Measurements from ENCODE around the gene MFF. TPM values are rescaled to one million over a fixed set of nuclear protein-coding genes. Genes with fewer than 3 reads are reported as not detected.

MFF gene
- polyA plus RNA-seq, 3 donors, result 39.4 to 100 (median 91.7) TPM

- no peaks in the 10 kb centered on the region for H3K4me1 ChIP-seq (ENCODE audit: control insufficient read depth in 1 of 2, insufficient read depth in 2 of 2, low read length in 2 of 2)
- H3K4me3 ChIP-seq (replicated peaks in 1 of 3; ENCODE audit: low read depth in 2 of 3, low read length in 3 of 3), result no peak overlapping the region
- Mint-ChIP-seq H3K27ac (no peak overlapping the region), H3K9me3 (peaks cover 2 to 12% (median 5%) of the 10 kb centered on the region in 7 donors), H3K4me1 (no peaks in the 10 kb centered on the region), H3K27me3 (ENCODE audit: low read depth in 3 of 3) (peaks cover 0 to 1% (median 0%) of the 10 kb centered on the region in 3 donors), H3K4me3 (no peak overlapping the region), H3K36me3 (no peaks in the 10 kb centered on the region)
- no peak for DNase-seq
- peaks cover 0 to 4% of the 10 kb centered on the region in 2 donors for H3K9me3 ChIP-seq (replicated peaks in 1 of 2; ENCODE audit: control insufficient read depth in 1 of 2, insufficient read depth in 1 of 2, low read length in 2 of 2)
- no peak overlapping the region for H2AFZ ChIP-seq (ENCODE audit: insufficient read depth, low read depth, low read length, poor library complexity, severe bottlenecking)
- H3K36me3 ChIP-seq (replicated peaks in 1 of 2; ENCODE audit: control insufficient read depth in 1 of 2, insufficient read depth in 2 of 2, low read length in 2 of 2), result no peaks in the 10 kb centered on the region
- no peaks in the 10 kb centered on the region for H3K79me2 ChIP-seq (ENCODE audit: insufficient read depth, low read length)
- H3K27ac ChIP-seq (ENCODE audit: low read depth in 1 of 2, low read length in 2 of 2), result no peak overlapping the region
- H3K9ac ChIP-seq (ENCODE audit: insufficient read depth, low read length, poor library complexity, severe bottlenecking), result no peak overlapping the region
- no peaks in the 10 kb centered on the region for H4K20me1 ChIP-seq (ENCODE audit: insufficient read depth, low read length)
- no peak overlapping the region for H3K4me2 ChIP-seq (replicated peaks; ENCODE audit: extremely low read depth, low read length, poor library complexity, severe bottlenecking)
- intact Hi-C loops (cut with micrococcal nuclease), result no loop called here
- TF ChIP-seq CTCF (IDR thresholded peaks at IDR 0.05), result no peak
- WGBS (ENCODE audit: insufficient coverage), result 100% methylated on average over 4 of the region's 4 CpGs
- H3K27me3 ChIP-seq (ENCODE audit: control insufficient read depth in 2 of 2, insufficient read depth in 2 of 2, low read length in 2 of 2), result no peaks in the 10 kb centered on the region
Observed at GRCh38 chr2:227295806-227296205, 29.2 kb upstream of the MFF start.

GRCh38 chr2:227296671-227297405 is 28.2 kb upstream of the MFF start:
- no peak for DNase-seq
- no peak for TF ChIP-seq CTCF (IDR thresholded peaks at IDR 0.05)
- Histone ChIP-seq H2AFZ (ENCODE audit: insufficient read depth, low read depth, low read length, poor library complexity, severe bottlenecking) (no peak overlapping the region), H4K20me1 (ENCODE audit: insufficient read depth, low read length) (no peaks in the 10 kb centered on the region), H3K9ac (ENCODE audit: insufficient read depth, low read length, poor library complexity, severe bottlenecking) (no peak overlapping the region), H3K36me3 (replicated peaks in 1 of 2; ENCODE audit: control insufficient read depth in 1 of 2, insufficient read depth in 2 of 2, low read length in 2 of 2) (no peaks in the 10 kb centered on the region), H3K4me3 (replicated peaks in 1 of 3; ENCODE audit: low read depth in 2 of 3, low read length in 3 of 3) (no peak overlapping the region), H3K79me2 (ENCODE audit: insufficient read depth, low read length) (no peaks in the 10 kb centered on the region), H3K27ac (ENCODE audit: low read depth in 1 of 2, low read length in 2 of 2) (no peak overlapping the region), H3K4me1 (ENCODE audit: control insufficient read depth in 1 of 2, insufficient read depth in 2 of 2, low read length in 2 of 2) (no peaks in the 10 kb centered on the region), H3K4me2 (replicated peaks; ENCODE audit: extremely low read depth, low read length, poor library complexity, severe bottlenecking) (no peak overlapping the region), H3K27me3 (ENCODE audit: control insufficient read depth in 2 of 2, insufficient read depth in 2 of 2, low read length in 2 of 2) (no peaks in the 10 kb centered on the region), H3K9me3 (replicated peaks in 1 of 2; ENCODE audit: control insufficient read depth in 1 of 2, insufficient read depth in 1 of 2, low read length in 2 of 2) (peaks cover 0 to 4% of the 10 kb centered on the region in 2 donors)
- intact Hi-C loops (cut with micrococcal nuclease), result no loop called here
- no peaks in the 10 kb centered on the region for H3K4me1 Mint-ChIP-seq
- H3K36me3 Mint-ChIP-seq, result no peaks in the 10 kb centered on the region
- no peak overlapping the region for H3K27ac Mint-ChIP-seq
- H3K9me3 Mint-ChIP-seq, result peaks cover 2 to 12% (median 5%) of the 10 kb centered on the region in 7 donors
- H3K27me3 Mint-ChIP-seq (ENCODE audit: low read depth in 3 of 3), result peaks cover 0 to 1% (median 0%) of the 10 kb centered on the region in 3 donors
- no peak overlapping the region for H3K4me3 Mint-ChIP-seq
- no CpG with 5 or more reads among the region's 3 CpGs for WGBS (ENCODE audit: insufficient coverage)

All from CD14-positive monocyte (primary cell).